Astrocyte (in vitro differentiated cells and primary cell): ENCODE data around the gene TICAM2. TPM values are rescaled to one million over a fixed set of nuclear protein-coding genes. Genes with fewer than 3 reads are reported as not detected.

Experiments used
- DNase-seq: peaks from one replicate; pipeline ENCODE4 v3.0.0-alpha.2; 2010; ENCODE audit warnings: low read depth
- FAIRE-seq: peaks from 2 replicates; lab custom pipeline; 2011; peaks lifted over from hg19 to GRCh38; lab: Jason Lieb, UNC
- H2AFZ ChIP-seq: 2 replicates; pipeline ENCODE4 v1.6.0; 2012; ENCODE audit warnings: low read depth, low read length, inconsistent platforms
- H3K27ac ChIP-seq: 2 replicates; pipeline ENCODE4 v1.5.1; 2011; ENCODE audit warnings: low read depth, low read length, inconsistent platforms
- H3K27me3 ChIP-seq: 2 replicates; pipeline ENCODE4 v1.6.0; 2011; ENCODE audit warnings: low read length, inconsistent platforms; ENCODE audit not compliant: insufficient read depth
- H3K36me3 ChIP-seq: 2 replicates; pipeline ENCODE4 v1.5.1; 2011; ENCODE audit warnings: low read length, inconsistent platforms; ENCODE audit not compliant: insufficient read depth
- H3K4me1 ChIP-seq: 2 replicates; pipeline ENCODE4 v1.5.1; 2011; ENCODE audit warnings: low read length, inconsistent platforms; ENCODE audit not compliant: insufficient read depth
- H3K4me2 ChIP-seq: 2 replicates; pipeline ENCODE4 v1.6.0; 2012; ENCODE audit warnings: low read length, inconsistent platforms
- H3K4me3 ChIP-seq: 2 replicates; pipeline ENCODE4 v1.5.1; 2011; ENCODE audit warnings: low read depth, mild to moderate bottlenecking, low read length, inconsistent platforms; ENCODE audit not compliant: insufficient read depth
- H3K79me2 ChIP-seq: 2 replicates; pipeline ENCODE4 v1.6.0; 2012; ENCODE audit warnings: mild to moderate bottlenecking, low read length, inconsistent platforms; ENCODE audit not compliant: insufficient read depth
- H3K9ac ChIP-seq: 2 replicates; pipeline ENCODE4 v1.6.0; 2012; ENCODE audit warnings: mild to moderate bottlenecking, low read length, inconsistent platforms
- H3K9me3 ChIP-seq: 2 replicates; pipeline ENCODE4 v1.5.1; 2012; ENCODE audit warnings: low read depth, mild to moderate bottlenecking, low read length, inconsistent platforms; ENCODE audit not compliant: insufficient read depth
- H4K20me1 ChIP-seq: 2 replicates; pipeline ENCODE4 v1.6.0; 2012; ENCODE audit warnings: low read length, inconsistent platforms; ENCODE audit not compliant: insufficient read depth
- H3K27ac Mint-ChIP-seq: one replicate; pipeline ENCODE4 v1.8.0; 2021; ENCODE audit warnings: mild to moderate bottlenecking, mixed read lengths; ENCODE audit not compliant: unreplicated experiment
- H3K27me3 Mint-ChIP-seq: one replicate; pipeline ENCODE4 v1.8.0; 2021; ENCODE audit warnings: low read depth, mixed read lengths; ENCODE audit not compliant: unreplicated experiment
- H3K36me3 Mint-ChIP-seq: one replicate; pipeline ENCODE4 v1.8.0; 2021; ENCODE audit warnings: low read depth, mixed read lengths; ENCODE audit not compliant: unreplicated experiment
- H3K4me1 Mint-ChIP-seq: one replicate; pipeline ENCODE4 v1.8.0; 2021; ENCODE audit warnings: low read depth, mixed read lengths; ENCODE audit not compliant: unreplicated experiment
- H3K4me3 Mint-ChIP-seq: one replicate; pipeline ENCODE4 v1.8.0; 2021; ENCODE audit warnings: mild to moderate bottlenecking, moderate library complexity, mixed read lengths; ENCODE audit not compliant: unreplicated experiment
- H3K9me3 Mint-ChIP-seq: one replicate; pipeline ENCODE4 v1.8.0; 2021; ENCODE audit warnings: mild to moderate bottlenecking, mixed read lengths; ENCODE audit not compliant: unreplicated experiment
- EZH2 ChIP-seq: IDR thresholded peaks from 2 replicates; pipeline ENCODE4 v1.6.1; 2012; ENCODE audit warnings: mild to moderate bottlenecking, low read length, inconsistent platforms; ENCODE audit not compliant: insufficient read depth
- total RNA-seq: library from RNA; stranded (reverse); gene quantifications from 2 replicates; pipeline ENCODE4 v1.2.1, GENCODE V29; 2021
- TF ChIP-seq, protein P1 (sequence below): IDR thresholded peaks from 2 replicates; pipeline ENCODE4 v1.5.1; 2011; ENCODE audit warnings: low read depth, mild to moderate bottlenecking, inconsistent platforms, low read length, moderate library complexity; ENCODE audit not compliant: insufficient read depth

TICAM2 gene
- total RNA-seq, 1 donor from 2014 or later, result 6.8 TPM

- no peaks in the 10 kb centered on the region for H3K9me3 ChIP-seq
- TF ChIP-seq, protein P1, sequence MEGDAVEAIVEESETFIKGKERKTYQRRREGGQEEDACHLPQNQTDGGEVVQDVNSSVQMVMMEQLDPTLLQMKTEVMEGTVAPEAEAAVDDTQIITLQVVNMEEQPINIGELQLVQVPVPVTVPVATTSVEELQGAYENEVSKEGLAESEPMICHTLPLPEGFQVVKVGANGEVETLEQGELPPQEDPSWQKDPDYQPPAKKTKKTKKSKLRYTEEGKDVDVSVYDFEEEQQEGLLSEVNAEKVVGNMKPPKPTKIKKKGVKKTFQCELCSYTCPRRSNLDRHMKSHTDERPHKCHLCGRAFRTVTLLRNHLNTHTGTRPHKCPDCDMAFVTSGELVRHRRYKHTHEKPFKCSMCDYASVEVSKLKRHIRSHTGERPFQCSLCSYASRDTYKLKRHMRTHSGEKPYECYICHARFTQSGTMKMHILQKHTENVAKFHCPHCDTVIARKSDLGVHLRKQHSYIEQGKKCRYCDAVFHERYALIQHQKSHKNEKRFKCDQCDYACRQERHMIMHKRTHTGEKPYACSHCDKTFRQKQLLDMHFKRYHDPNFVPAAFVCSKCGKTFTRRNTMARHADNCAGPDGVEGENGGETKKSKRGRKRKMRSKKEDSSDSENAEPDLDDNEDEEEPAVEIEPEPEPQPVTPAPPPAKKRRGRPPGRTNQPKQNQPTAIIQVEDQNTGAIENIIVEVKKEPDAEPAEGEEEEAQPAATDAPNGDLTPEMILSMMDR, result no peak
- no peak for TF ChIP-seq EZH2
- FAIRE-seq (no peak), DNase-seq (no peak)
- H3K79me2 ChIP-seq, result no peaks in the 10 kb centered on the region
- H2AFZ ChIP-seq, result no peak overlapping the region
- Mint-ChIP-seq H3K4me3 (no peak overlapping the region), H3K4me1 (peaks cover 29% of the 10 kb centered on the region), H3K27ac (no peak overlapping the region), H3K9me3 (peaks cover 4% of the 10 kb centered on the region), H3K27me3 (no peaks in the 10 kb centered on the region), H3K36me3 (no peaks in the 10 kb centered on the region)
- no peak overlapping the region for H3K9ac ChIP-seq
- no peak overlapping the region for H3K4me3 ChIP-seq
- H4K20me1 ChIP-seq, result no peaks in the 10 kb centered on the region
- H3K27ac ChIP-seq, result no peak overlapping the region
- H3K27me3 ChIP-seq, result no peaks in the 10 kb centered on the region
- H3K36me3 ChIP-seq, result no peaks in the 10 kb centered on the region
- no peak overlapping the region for H3K4me2 ChIP-seq
- H3K4me1 ChIP-seq, result peaks cover 25% of the 10 kb centered on the region
These were observed 30.8 kb downstream of the TICAM2 start for GRCh38 chr5:115571441-115571878.

- Histone ChIP-seq H3K36me3 (no peaks in the 10 kb centered on the region), H3K79me2 (no peaks in the 10 kb centered on the region), H3K4me2 (no peak overlapping the region), H3K4me1 (peaks cover 8% of the 10 kb centered on the region), H3K4me3 (no peak overlapping the region), H3K27ac (no peak overlapping the region), H2AFZ (no peak overlapping the region), H3K9ac (no peak overlapping the region), H3K9me3 (no peaks in the 10 kb centered on the region), H3K27me3 (no peaks in the 10 kb centered on the region), H4K20me1 (no peaks in the 10 kb centered on the region)
- no peak overlapping the region for H3K27ac Mint-ChIP-seq
- DNase-seq, result no peak
- no peak for FAIRE-seq
- no peak overlapping the region for H3K4me3 Mint-ChIP-seq
- H3K4me1 Mint-ChIP-seq, result peaks cover 11% of the 10 kb centered on the region
- no peaks in the 10 kb centered on the region for H3K36me3 Mint-ChIP-seq
- peaks cover 1% of the 10 kb centered on the region for H3K9me3 Mint-ChIP-seq
- no peaks in the 10 kb centered on the region for H3K27me3 Mint-ChIP-seq
- TF ChIP-seq EZH2, result no peak
- TF ChIP-seq, protein P1, result no peak
These were observed 33.6 kb downstream of the TICAM2 start for GRCh38 chr5:115568668-115569067.

DNA sequence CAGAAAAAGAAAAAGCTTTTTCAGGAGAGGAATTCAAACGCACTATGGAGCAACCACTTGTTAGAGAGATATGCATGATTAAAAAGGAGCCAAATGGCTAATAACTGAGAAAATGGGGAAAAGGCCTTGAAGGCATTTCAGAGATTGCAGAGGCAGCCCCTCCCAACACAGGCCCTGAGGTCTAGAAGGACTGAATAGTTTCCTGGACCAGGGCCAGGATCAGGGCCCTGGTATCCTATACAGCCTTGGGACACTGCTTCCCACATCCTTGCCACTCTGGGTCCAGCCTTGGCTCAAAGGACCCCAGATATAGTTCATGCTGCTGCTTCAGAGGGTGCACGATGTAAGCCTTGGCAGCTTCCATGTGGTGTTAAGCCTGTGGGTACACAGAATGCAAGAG lies 37.0 kb downstream of the TICAM2 start:
- H3K4me1 ChIP-seq, result peaks cover 2% of the 10 kb centered on the region
- H3K79me2 ChIP-seq, result no peaks in the 10 kb centered on the region
- H3K36me3 ChIP-seq, result no peaks in the 10 kb centered on the region
- H3K4me3 ChIP-seq, result no peak overlapping the region
- no peak overlapping the region for H3K27ac Mint-ChIP-seq
- H3K4me1 Mint-ChIP-seq, result peaks cover 1% of the 10 kb centered on the region
- peaks cover 5% of the 10 kb centered on the region for H3K9me3 Mint-ChIP-seq
- no peaks in the 10 kb centered on the region for H4K20me1 ChIP-seq
- H3K9me3 ChIP-seq, result no peaks in the 10 kb centered on the region
- H3K4me3 Mint-ChIP-seq, result no peak overlapping the region
- H3K27me3 Mint-ChIP-seq, result no peaks in the 10 kb centered on the region
- no peak overlapping the region for H2AFZ ChIP-seq
- no peak overlapping the region for H3K9ac ChIP-seq
- no peaks in the 10 kb centered on the region for H3K36me3 Mint-ChIP-seq
- no peak overlapping the region for H3K27ac ChIP-seq
- no peak overlapping the region for H3K4me2 ChIP-seq
- H3K27me3 ChIP-seq, result no peaks in the 10 kb centered on the region
- DNase-seq, result no peak
- no peak for FAIRE-seq
- TF ChIP-seq, protein P1, result no peak
- TF ChIP-seq EZH2, result no peak
